ENCODE data around the gene MITF. TPM values are rescaled to one million over a fixed set of nuclear protein-coding genes. Genes with fewer than 3 reads are reported as not detected.

Gene MITF
- total RNA-seq, 1 donor from 2014 or later, result 0.25 TPM

DNA sequence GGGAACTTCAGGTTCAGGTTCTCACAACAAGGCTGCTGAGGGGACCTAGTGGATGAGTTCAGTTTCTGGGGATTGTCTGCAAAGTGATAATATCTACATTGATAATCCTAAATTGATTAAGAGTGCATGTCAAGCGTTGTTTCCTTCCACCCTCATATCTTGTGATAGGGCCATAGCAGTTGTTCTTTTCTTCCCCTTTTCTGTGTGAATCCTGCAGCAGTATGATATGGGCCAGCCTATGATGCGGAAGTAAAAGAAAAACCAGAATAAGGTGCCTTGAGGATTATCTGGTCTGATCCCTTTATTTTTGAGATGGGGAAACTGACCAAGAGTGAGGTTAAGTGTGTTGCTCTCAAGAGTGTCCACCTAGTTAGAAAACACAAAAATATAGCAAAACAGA lies 86.2 kb downstream of the MITF start:
- H3K4me3 Mint-ChIP-seq (ENCODE audit: unreplicated experiment), result no peak overlapping the region

DNA sequence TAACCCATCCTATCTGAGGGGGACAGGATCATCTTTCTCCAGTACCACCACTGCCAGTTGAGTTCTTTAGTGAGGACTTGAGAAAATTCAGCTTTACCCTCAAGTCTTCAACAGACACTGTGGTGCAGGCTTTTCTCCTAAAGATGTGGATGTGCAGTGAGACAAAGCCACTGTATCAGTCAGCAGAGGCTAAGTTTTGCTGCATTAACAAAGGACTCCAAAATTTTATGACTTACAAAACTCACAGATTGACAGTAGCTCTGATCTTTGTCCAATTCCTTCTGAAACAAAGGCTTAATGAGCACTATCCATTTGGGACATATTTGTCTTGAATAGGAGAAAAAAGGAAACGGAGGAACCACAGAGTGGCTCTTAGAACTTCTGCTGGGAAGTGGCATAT lies 87.9 kb downstream of the MITF start:
- Mint-ChIP-seq H3K27ac (ENCODE audit: unreplicated experiment) (no peak overlapping the region), H3K9me3 (ENCODE audit: unreplicated experiment) (no peaks in the 10 kb centered on the region), H3K4me3 (ENCODE audit: unreplicated experiment) (no peak overlapping the region), H3K4me1 (ENCODE audit: low read depth, unreplicated experiment) (no peaks in the 10 kb centered on the region), H3K36me3 (ENCODE audit: unreplicated experiment) (no peaks in the 10 kb centered on the region), H3K27me3 (ENCODE audit: unreplicated experiment) (peaks cover 2% of the 10 kb centered on the region)
- no peak for DNase-seq
- no peak for TF ChIP-seq CTCF (IDR thresholded peaks at IDR 0.05; ENCODE audit: partially characterized antibody, unreplicated experiment)

More for the DNA sequence above, 86.2 kb downstream of the MITF start:
- no peak for DNase-seq
- TF ChIP-seq CTCF (IDR thresholded peaks at IDR 0.05; ENCODE audit: partially characterized antibody, unreplicated experiment), result no peak
- Mint-ChIP-seq H3K27me3 (ENCODE audit: unreplicated experiment) (no peaks in the 10 kb centered on the region), H3K4me1 (ENCODE audit: low read depth, unreplicated experiment) (no peaks in the 10 kb centered on the region), H3K9me3 (ENCODE audit: unreplicated experiment) (no peaks in the 10 kb centered on the region), H3K36me3 (ENCODE audit: unreplicated experiment) (no peaks in the 10 kb centered on the region), H3K27ac (ENCODE audit: unreplicated experiment) (no peak overlapping the region)

- peaks cover 2% of the 10 kb centered on the region for H3K27me3 Mint-ChIP-seq (ENCODE audit: unreplicated experiment)
- no peak for DNase-seq
- no peak overlapping the region for H3K4me3 Mint-ChIP-seq (ENCODE audit: unreplicated experiment)
- no peaks in the 10 kb centered on the region for H3K4me1 Mint-ChIP-seq (ENCODE audit: low read depth, unreplicated experiment)
- no peaks in the 10 kb centered on the region for H3K36me3 Mint-ChIP-seq (ENCODE audit: unreplicated experiment)
- H3K27ac Mint-ChIP-seq (ENCODE audit: unreplicated experiment), result no peak overlapping the region
- H3K9me3 Mint-ChIP-seq (ENCODE audit: unreplicated experiment), result no peaks in the 10 kb centered on the region
- no peak for TF ChIP-seq CTCF (IDR thresholded peaks at IDR 0.05; ENCODE audit: partially characterized antibody, unreplicated experiment)
These were observed 89.6 kb downstream of the MITF start for GRCh38 chr3:69828817-69829216.

GRCh38 chr3:69830147-69830546 lies 90.9 kb downstream of the MITF start:
- Mint-ChIP-seq H3K27me3 (ENCODE audit: unreplicated experiment) (peaks cover 2% of the 10 kb centered on the region), H3K4me1 (ENCODE audit: low read depth, unreplicated experiment) (no peaks in the 10 kb centered on the region), H3K27ac (ENCODE audit: unreplicated experiment) (no peak overlapping the region), H3K4me3 (ENCODE audit: unreplicated experiment) (no peak overlapping the region), H3K36me3 (ENCODE audit: unreplicated experiment) (peaks cover 4% of the 10 kb centered on the region), H3K9me3 (ENCODE audit: unreplicated experiment) (no peaks in the 10 kb centered on the region)
- TF ChIP-seq CTCF (IDR thresholded peaks at IDR 0.05; ENCODE audit: partially characterized antibody, unreplicated experiment), result no peak
- no peak for DNase-seq

- Mint-ChIP-seq H3K4me1 (ENCODE audit: low read depth, unreplicated experiment) (no peaks in the 10 kb centered on the region), H3K36me3 (ENCODE audit: unreplicated experiment) (peaks cover 10% of the 10 kb centered on the region), H3K4me3 (ENCODE audit: unreplicated experiment) (no peak overlapping the region), H3K27ac (ENCODE audit: unreplicated experiment) (no peak overlapping the region), H3K27me3 (ENCODE audit: unreplicated experiment) (peaks cover 2% of the 10 kb centered on the region), H3K9me3 (ENCODE audit: unreplicated experiment) (no peaks in the 10 kb centered on the region)
- no peak for DNase-seq
- no peak for TF ChIP-seq CTCF (IDR thresholded peaks at IDR 0.05; ENCODE audit: partially characterized antibody, unreplicated experiment)
These were observed 92.5 kb downstream of the MITF start for GRCh38 chr3:69831737-69832136.
